Keratinocyte (primary cell): ENCODE data around the gene OR2J1.

Source experiments
- EZH2 ChIP-seq: IDR thresholded peaks from one replicate; pipeline ENCODE4 v1.6.1; 2012; ENCODE audit warnings: inconsistent platforms, mild to moderate bottlenecking, low read length, moderate library complexity
- TF ChIP-seq, protein P1 (sequence below), 3 experiments: IDR thresholded peaks in 1 of 3; conservative IDR thresholded peaks in 1 of 3; optimal IDR thresholded peaks in 1 of 3; 2 replicates in 2 of 3; 3 replicates in 1 of 3; pipeline versions ENCODE3 to v1.5.1; 2011; ENCODE audit warnings: low read length in 3 of 3, mild to moderate bottlenecking in 3 of 3, moderate library complexity in 2 of 3, control low read depth in 1 of 3, inconsistent platforms in 1 of 3; ENCODE audit not compliant: insufficient read depth in 2 of 3; ENCODE audit errors: extremely low read depth in 1 of 3

DNA sequence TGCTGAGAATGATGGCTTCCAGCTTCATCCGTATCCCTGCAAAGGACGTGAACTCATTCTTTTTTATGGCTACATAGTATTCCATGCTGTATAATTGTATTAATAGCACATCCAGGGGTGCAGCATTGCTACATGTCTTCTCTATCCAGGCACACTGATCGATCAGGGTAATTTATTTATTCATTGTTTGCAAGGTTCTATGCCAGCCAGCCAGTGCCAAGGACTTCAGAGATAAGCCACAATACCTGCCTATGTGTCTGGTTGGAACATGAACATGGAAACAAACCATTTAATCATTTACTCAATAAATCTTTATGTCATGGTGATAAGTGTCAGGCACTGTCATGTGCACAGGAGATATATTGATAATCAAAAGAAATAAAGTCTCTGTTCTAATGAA lies 6.3 kb upstream of the OR2J1 start:
- TF ChIP-seq, protein P1, sequence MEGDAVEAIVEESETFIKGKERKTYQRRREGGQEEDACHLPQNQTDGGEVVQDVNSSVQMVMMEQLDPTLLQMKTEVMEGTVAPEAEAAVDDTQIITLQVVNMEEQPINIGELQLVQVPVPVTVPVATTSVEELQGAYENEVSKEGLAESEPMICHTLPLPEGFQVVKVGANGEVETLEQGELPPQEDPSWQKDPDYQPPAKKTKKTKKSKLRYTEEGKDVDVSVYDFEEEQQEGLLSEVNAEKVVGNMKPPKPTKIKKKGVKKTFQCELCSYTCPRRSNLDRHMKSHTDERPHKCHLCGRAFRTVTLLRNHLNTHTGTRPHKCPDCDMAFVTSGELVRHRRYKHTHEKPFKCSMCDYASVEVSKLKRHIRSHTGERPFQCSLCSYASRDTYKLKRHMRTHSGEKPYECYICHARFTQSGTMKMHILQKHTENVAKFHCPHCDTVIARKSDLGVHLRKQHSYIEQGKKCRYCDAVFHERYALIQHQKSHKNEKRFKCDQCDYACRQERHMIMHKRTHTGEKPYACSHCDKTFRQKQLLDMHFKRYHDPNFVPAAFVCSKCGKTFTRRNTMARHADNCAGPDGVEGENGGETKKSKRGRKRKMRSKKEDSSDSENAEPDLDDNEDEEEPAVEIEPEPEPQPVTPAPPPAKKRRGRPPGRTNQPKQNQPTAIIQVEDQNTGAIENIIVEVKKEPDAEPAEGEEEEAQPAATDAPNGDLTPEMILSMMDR (optimal IDR thresholded peaks at IDR 0.05 in 1 of 3, IDR thresholded peaks at IDR 0.05 in 1 of 3, conservative IDR thresholded peaks at IDR 0.05 in 1 of 3; ENCODE audit: extremely low read depth in 1 of 3, insufficient read depth in 2 of 3, low read length in 3 of 3): no peak
- TF ChIP-seq EZH2: no peak
